Left forelimb (tissue), 1 donor: Measurements from ENCODE around the gene DIDO1.
A peak's percentile ranks its signal among the peaks of the same experiment; 100 is the strongest.
"Not testable (repeated sequence)": the region's sequence is repeated elsewhere in the genome, so short reads cannot be mapped to it uniquely, and the experiment has no call there.

Source experiments
- DNase-seq: peaks from one replicate; pipeline ENCODE4 v3.0.0-alpha.2; 2018; ENCODE audit warnings: low spot score

DIDO1 gene

DNA sequence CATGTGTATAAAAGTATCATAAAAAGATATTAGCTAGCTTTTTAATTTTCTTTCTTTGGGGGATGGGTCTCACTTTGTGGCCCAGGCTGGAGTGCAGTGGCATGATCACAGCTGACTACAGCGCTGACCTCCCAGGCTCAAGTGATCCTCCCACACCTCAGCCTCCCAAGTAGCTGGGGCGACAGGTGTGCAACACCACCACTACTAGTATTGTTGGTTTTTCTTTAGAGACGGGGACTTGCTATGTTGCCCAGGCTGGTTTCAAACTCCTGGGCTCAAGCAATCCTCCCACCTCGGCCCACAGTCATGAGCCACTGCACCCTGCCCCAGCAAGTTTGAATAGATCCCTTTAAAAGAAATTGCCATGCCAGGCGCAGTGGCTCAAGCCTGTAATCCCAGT lies 71.2 kb downstream of the DIDO1 start:
- no peak for DNase-seq

DNA sequence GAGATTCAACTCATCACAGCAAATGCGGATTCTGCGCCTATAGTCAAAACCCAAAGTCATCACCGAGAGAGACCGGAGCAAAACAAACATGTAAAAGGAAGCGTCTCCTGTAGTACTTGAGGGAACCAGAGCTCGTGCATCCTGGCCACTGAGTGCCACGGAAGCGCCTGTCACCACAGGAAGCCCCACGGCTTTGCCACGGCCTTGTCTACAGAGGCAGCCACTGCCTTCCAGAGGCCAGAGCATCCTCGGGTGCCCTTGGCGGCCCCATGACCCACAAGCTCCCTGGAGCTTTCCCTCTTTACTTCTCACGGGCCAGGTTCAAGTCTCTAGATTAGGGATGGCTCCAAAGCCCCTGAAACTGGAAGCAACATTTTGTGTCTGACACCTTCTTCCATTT lies 72.2 kb downstream of the DIDO1 start:
- no peak for DNase-seq

DNA sequence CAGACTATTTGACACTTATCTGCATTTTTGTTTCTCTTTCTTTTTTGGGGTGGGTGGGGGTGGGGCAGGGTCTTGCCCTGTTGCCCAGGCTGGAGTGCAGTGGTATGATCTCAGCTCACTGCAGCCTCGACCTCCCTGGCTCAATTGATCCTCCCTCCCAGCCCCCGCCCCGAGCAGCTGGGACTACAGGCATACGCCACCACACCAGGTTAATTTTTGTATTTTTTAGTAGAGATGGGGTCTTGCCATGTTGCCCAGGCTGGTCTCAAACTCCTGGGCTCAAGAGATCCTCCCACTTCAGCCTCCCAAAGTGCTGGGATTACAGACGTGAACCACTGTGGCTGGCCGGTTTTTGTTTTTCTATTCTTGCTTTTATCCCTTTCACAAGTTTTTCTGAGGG lies 73.0 kb downstream of the DIDO1 start:
- not testable (repeated sequence) for DNase-seq

DNA sequence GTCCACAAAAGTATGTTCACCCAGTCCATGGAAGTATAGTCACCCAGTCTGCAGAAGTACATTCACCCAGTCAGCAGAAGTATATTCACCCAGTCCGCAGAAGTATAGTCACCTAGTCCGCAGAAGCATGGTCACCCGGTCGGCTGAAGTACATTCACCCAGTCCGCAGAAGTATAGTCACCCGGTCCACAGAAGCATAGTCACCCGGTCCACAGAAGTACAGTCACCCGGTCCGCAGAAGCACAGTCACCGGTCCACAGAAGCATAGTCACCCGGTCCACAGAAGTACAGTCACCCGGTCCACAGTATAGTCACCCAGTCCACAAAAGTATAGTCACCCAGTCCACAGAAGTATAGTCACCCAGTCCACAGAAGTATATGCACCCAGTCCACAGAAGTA lies 73.5 kb downstream of the DIDO1 start:
- DNase-seq, result no peak

DNA sequence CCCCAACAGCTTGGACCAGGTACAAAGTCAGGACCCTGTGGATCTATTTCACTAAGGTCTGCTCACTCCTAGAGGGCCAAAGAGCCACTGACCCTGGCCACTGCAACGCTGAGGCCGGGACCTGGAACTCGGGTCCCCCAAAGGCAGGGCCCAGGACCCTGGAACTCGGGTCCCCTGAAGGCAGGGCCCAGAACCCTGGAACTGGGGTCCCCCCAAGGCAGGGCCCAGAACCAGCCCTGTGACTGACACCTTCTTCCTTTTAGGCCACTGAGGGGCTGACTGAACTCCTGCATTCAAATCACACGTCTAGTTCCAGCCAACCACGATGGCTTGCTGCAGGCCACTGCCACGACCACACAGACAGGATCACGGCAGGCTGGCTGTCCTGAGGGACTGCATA lies 74.1 kb downstream of the DIDO1 start:
- DNase-seq, result no peak

DNA sequence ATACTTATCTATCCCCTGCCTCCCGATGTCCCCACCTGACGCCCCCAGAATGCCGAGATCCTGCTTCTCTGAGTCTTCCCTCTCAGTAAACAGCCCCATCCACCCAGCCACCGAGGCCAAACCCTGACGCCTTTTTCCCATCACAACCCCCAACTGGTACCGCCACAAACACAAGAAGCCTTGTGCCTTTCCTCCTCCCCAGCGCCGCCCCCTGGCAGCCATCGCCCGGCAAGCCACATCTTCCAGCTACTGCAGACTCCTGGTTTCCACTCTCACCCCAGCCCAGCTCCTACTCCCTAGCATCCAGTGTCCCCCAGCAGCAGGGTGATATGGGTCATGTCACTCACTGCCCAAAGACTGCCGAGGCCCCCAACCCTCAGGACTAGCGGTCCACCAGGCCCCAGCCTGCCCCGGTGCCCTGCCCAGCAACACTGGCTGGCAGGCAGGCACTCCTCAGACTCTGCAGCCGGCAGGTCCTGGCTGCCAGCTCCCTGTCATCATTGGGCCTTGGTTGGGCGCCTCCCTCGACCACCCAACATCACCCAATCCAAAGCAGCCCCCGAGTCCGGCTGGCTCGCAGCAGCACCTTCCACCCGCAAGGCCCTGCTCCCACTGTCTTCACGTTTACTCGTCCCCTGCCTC lies 75.9 kb downstream of the DIDO1 start:
- no peak for DNase-seq

DNA sequence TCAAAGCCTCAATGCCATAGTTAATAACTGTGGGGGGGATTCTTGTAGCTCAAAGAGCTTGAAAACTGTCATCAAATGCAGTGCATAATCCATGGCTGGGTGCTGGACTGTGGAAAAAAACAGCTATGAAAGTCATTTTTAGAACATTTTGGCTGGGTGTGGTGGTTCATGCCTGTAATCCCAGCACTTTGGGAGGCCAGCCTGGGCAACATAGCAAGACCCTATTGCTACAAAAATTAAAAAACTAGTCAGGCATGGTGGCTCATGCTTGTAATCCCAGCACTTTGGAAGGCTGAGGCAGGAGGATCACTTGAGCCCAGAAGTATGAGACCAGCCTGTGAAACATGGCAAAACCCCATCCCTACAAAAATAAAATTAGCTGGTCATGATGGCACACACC lies 76.9 kb downstream of the DIDO1 start:
- DNase-seq, result no peak

DNA sequence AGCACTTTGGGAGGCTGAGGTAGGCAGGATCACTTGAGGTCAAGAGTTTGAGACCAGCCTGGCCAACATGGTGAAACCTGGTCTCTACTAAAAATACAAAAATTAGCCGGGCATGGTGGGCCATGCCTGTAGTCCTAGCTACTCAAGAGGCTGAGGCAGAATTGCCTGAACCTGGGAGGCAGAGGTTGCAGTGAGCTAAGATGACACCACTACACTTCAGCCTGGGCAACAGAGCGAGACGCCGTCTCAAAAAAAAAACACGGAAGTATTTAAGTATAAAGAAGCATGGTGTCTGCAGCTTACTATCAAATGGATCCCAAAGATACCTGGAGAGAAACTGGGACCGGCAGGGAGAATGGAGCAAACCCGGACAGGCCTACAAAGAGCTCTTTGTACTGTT lies 77.4 kb downstream of the DIDO1 start:
- not testable (repeated sequence) for DNase-seq

DNA sequence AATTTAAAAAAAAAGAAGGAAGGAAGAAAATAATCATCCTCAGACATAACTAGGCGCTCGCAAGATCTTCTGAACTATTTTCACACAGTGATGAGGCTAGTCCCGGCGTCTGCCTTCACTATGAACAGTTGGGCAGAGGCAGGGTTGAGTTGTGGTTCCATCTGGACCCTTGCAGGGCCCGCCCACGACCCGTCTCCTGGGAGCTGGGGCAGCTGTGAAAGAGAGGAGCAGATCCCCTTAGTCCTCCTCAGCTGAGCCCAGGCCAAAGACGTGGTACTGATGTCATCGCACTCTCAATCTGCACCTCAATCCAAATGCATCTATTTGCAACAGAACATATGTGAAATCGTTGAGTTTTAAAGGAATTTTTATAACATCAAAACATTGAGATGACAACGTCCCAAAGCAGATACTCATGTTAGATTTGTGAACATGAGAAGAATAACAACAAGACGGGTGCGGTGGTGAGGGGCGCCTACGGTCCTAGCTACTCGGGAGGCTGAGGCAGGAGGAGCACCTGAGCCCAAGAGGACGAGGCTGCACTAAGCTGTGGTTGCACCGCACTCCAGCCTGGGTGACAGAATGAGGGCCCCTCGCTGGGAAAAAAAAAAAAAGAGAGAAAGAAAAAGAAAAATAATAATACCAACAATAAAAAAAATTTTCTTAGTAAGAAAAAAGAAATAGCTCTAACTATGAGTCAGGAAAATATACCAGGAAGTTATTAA lies 80.0 kb downstream of the DIDO1 start:
- DNase-seq, result no peak

DNA sequence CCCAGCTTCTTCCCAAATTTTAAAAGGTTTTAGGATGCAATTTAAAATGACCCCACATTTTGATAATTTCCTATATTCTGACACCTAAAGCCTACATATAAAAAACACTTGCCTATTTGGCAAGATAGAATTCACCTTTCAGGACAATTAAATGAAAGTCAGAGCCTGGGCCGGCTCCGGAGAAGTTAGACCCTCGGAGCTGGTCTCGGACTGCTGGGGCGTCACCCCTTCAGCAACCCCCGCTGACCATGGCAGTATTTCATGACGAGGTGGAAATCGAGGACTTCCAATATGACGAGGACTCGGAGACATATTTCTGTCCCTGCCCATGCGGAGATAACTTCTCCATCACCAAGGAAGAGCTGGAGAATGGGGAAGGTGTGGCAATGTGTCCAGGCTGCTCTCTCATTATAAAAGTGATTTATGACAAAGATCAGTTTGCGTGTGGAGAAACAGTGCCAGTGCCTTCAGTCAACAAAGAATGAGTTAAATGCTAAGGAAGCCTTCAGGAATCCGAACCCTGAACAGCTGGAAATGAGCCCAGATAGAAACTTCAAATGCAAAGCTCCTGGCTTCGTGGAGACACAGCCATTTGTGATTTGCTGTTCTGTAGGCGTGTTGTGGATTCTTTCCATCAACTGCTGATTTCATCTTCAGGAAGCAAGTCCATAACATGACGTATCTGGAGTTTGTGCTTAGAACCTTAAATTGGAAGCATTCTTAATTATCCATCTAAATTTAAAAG lies 80.7 kb downstream of the DIDO1 start:
- DNase-seq, result no peak

DNA sequence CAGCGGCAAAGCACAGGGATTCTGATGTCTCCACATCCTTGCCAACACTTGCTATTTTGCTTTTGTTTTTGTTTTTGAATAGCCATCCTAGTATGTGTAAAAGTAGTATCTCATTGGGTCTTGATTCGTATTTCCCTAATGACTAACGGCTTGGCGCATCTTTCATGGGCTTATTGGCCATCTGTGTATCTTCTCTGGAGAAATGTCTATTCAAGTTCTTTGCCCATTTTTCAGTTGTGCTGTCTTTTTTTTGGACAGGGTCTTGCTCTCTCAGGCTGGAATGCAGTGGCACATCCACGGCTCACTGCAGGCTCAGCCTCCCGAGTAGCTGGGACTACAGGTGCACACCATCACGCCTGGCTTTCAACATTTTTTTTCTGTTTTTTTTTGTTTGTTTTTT lies 82.1 kb downstream of the DIDO1 start:
- no peak for DNase-seq

DNA sequence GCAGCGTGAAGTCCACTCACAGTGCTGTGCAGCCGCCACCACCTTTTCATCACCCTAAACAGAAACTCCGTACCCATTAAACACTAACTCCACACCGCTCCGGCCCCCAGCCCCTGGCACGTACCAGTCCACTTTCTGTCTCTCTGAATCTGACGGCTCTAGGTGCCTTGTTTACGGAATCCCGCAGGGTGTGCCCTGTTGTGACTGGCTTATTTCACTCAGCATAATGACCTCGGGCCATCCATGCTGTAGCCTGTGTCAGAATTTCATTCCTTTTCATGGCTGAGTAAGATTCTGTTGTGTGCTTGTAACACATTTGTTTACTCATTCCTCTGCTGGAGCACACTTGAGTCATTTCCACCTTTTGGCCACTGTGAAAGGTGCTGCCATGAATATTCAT lies 82.6 kb downstream of the DIDO1 start:
- no peak for DNase-seq

DNA sequence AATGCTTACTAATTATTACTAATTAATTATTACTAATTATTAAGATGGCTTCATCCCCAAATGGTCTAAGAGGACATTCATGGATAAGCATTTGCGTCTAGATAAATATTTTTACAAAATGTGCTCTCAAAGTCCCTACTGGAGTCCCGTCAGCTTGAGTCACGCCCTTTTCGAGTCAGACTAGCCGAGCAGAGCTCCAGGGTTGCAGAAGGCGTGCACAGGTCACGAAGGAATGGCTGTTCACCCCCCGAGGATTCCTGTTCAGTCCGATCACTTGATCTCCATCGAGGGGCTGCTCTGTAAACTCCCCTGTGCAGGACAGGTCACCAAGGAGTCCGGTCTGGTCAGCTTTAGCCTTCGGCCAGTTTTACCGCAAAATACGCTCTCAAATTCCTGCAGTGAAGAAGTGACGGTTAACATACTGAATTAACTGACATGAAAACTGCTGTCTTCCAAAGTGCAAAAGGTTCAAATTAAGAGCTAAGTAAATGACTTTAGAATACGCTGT lies 84.5 kb downstream of the DIDO1 start:
- DNase-seq, result no peak

DNA sequence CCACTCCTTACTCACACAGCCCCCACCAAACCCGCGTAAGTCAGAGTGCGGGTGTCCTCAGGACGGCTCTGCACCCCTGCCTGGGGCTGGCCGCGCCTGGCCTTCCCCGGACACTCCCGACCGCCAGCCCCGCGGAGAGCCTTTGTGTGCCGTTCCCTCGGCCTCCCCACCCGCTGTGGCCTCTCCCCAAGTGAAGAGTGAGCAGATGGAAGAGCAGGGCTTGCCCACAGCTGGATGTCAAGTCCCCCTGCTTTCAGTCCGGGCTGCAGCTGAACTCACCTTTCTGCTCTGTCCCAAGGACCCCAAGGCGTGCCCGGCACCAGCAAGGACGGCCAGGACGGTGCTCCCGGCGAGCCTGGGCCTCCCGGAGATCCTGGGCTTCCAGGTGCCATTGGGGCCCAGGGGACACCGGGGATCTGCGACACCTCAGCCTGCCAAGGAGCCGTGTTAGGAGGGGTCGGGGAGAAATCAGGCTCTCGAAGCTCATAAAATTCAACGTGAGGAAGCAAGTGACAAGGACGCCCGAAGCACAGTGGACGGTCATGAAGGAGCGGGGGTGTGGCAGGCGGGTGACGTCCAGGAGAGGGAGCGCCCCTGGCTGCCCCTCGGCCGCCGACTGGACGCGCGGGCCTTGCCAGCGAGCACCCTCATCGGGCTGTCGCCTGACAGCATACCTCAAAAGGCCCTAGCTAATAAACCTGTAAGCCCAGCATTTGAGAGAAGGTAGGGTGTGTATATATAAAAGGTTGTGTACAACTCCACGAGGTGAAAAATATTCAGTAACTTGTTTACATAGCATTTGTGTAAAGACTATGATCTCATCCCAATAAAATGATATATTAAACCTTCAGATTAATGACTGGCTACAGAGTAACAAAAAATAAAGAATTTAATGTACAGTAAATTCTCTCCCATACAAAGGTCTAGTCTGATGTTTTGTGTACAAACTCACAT lies 85.8 kb downstream of the DIDO1 start:
- DNase-seq, result peak; percentile 61

DNA sequence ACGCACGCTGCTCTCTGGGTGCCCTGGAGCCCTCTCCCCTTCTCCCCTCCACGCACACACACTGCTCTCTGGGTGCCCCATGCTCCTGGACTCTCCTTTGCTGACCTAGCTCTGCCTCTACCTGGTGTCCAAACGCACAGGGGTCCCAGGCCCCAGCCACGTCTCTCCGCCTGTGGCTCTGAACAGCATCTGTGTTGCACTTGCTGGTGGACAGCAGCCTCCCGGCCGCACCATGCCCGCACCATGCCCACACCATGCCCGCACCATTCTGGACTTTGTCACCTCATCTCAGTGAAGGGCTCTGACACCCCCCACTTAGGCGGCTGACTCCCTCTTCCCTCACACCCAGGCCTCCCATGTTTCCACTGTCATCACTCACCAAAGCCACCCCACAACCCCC lies 86.5 kb downstream of the DIDO1 start:
- no peak for DNase-seq

DNA sequence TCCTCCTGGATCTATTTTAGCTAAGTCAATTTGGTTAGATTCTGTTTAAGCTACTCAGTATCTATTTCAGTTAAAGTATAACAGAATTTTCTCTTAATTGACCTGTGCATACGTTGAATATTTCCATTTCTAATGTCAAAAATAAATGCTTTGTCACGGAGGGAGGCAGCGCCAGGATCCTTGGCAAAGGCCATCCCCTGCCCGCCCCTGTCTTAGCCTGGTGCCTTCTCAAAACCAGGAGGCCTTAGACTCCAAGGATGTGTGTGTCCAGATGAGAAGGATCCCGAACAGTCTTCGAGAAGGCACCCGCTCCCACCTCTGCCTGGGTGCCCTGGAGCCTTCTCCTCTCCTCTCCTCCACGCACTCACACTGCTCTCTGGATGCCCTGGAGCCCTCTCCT lies 87.0 kb downstream of the DIDO1 start:
- no peak for DNase-seq

DNA sequence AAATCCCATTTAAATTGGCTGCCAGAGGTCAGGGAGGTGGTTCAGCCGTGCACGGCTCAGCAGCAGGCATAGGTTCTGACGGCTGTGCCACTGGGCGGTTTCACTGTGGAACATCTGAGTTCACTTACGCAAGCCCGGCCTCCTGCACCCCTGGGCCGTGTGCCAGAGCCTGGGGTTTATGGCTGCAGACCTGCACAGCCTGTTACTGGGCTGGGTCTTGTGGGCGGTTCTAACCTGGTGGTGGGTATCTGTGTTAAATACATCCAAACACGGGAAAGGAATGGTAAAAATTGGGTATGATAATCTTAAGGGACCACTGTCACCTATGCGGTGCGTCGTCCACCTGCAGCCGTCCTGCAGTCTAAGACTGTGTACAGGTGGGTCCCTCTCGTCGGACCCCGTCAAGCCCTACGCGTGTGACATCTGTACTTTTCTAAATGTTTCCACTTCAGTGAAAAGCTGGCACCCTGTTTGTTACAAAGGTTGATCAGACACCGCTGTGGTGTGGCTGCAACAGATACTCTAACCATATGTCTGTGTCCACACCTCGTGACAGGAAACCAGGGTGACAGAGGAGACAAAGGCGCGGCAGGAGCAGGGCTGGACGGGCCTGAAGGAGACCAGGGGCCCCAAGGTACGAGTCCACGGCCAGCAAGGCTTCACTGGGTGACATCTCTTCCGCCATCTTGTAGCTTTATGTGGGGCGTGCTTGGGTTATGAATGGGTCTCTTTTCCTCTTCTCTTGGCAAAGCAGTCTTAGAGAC lies 88.0 kb downstream of the DIDO1 start:
- no peak for DNase-seq

DNA sequence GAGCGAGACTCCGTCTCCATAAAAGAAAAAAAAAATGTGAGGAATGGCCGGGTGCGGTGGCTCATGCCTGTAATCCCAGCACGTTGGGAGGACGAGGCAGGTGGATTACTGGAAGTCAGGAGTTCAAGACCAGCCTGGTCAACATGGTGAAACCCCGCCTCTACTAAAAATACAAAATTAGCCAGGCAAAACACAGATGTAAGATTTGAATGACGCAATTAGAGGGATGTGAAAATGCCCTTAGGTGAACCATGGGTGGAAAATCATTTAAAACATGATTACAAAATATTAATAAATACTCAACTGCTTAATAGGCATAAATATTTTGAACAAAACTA lies 88.5 kb downstream of the DIDO1 start:
- no peak for DNase-seq

DNA sequence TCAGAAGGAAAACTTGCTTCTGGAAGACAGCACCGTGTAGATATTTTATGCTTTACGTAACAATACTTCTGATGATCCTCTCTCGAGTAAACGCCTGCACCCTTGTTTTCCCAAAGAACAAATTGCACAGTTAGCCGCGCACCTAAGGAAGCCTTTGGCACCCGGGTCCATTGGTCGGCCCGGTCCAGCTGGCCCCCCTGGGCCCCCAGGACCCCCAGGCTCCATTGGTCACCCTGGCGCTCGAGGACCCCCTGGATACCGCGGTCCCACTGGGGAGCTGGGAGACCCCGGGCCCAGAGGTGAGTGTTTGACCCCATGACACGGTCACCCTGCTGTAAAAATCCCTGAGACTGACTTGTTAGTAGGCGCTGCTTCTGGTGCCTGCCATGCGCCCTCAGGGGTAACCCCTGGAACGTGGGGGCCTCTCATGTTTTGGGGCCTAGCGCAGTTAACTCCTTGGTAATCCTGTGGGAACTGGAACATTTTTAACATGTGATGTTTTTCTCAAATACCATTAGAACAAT lies 89.3 kb downstream of the DIDO1 start:
- DNase-seq, result peak; percentile 50

DNA sequence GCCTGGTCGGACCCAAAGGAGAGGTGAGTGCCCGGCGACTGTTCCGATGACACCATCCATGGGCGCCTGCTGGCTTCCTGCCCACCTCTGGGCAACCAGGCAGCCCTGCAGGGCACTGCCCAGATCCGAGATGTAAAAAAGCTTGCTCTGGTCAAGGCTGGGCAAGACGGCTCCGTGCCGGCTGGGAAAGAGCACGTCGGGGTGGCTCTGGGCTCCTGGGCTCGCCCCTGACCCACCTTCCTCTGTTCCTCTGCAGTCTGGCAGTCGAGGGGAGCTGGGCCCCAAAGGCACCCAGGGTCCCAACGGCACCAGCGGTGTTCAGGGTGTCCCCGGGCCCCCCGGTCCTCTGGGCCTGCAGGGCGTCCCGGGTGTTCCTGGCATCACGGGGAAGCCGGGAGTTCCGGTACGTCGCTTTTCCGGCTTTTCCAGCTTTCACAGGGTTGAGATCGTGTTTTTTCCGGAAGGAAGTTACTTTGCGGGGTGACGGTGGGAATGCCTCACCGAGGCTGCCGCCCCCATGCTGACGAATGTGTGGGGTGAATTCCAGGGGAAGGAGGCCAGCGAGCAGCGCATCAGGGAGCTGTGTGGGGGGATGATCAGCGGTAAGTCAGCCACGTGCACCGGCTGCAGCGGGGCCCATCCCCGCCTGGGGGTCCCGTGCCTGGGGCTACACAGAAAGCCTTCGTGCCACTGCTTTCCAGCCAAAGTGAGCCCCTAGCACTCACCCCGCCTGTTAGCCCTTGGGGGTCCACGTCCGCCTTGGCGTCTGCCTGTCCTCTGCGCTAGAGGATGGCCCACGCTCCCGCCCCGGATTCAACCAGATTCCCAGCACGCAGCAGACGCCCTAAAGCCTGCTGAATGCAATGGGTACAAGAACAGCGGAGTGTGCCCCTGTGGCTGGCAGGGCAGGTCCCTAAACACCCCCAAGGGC lies 90.1 kb downstream of the DIDO1 start:
- DNase-seq, result peak; percentile 65
